Smooth muscle cell (in vitro differentiated cells): ENCODE results near the gene MRPL33. TPM values are rescaled to one million over a fixed set of nuclear protein-coding genes. Genes with fewer than 3 reads are reported as not detected.

Experiments
- DNase-seq: peaks from one replicate; lab custom pipeline; 2025; ENCODE audit not compliant: unreplicated experiment; lab: John Stamatoyannopoulos, UW
- H2AFZ ChIP-seq: fragments of 200-600 bp; sonication (generic); 2 replicates; pipeline ENCODE4 v1.6.0; 2016; ENCODE audit warnings: antibody characterized with exemption, low read depth, mild to moderate bottlenecking
- H3F3A ChIP-seq: fragments of 200-600 bp; sonication (generic); 2 replicates; pipeline ENCODE4 v1.6.0; 2017; ENCODE audit warnings: antibody characterized with exemption, low read depth
- H3K27ac ChIP-seq: fragments of 200-600 bp; sonication (generic); 2 replicates; pipeline ENCODE4 v1.5.1; 2016; ENCODE audit warnings: low read depth, mild to moderate bottlenecking
- H3K27me3 ChIP-seq: fragments of 200-600 bp; sonication (generic); 2 replicates; pipeline ENCODE4 v1.6.1; 2016; ENCODE audit warnings: low read depth, mild to moderate bottlenecking
- H3K36me3 ChIP-seq: fragments of 200-600 bp; sonication (generic); 2 replicates; pipeline ENCODE4 v1.5.1; 2016; ENCODE audit warnings: low read depth
- H3K4me1 ChIP-seq: fragments of 200-600 bp; sonication (generic); 2 replicates; pipeline ENCODE4 v1.5.1; 2016; ENCODE audit warnings: low read depth
- H3K4me2 ChIP-seq: fragments of 200-600 bp; sonication (generic); 2 replicates; pipeline ENCODE4 v1.6.0; 2016; ENCODE audit warnings: mild to moderate bottlenecking
- H3K4me3 ChIP-seq: fragments of 200-600 bp; sonication (generic); 2 replicates; pipeline ENCODE4 v1.5.1; 2016; ENCODE audit warnings: mild to moderate bottlenecking
- H3K79me2 ChIP-seq: fragments of 200-600 bp; sonication (generic); 2 replicates; pipeline ENCODE4 v1.6.0; 2016; ENCODE audit warnings: low read depth, mild to moderate bottlenecking
- H3K9ac ChIP-seq: fragments of 200-600 bp; sonication (generic); 2 replicates; pipeline ENCODE4 v1.6.0; 2016; ENCODE audit warnings: low read depth
- H3K9me3 ChIP-seq: fragments of 200-600 bp; sonication (generic); replicated peaks from 2 replicates; pipeline ENCODE4 v1.5.1; 2016; ENCODE audit warnings: low read depth
- H4K20me1 ChIP-seq: fragments of 200-600 bp; sonication (generic); 2 replicates; pipeline ENCODE4 v1.6.0; 2016; ENCODE audit warnings: low read depth
- CTCF ChIP-seq: fragments of 200-600 bp; sonication (generic); IDR thresholded peaks from 2 replicates; pipeline ENCODE4 v1.5.1; 2017; ENCODE audit warnings: borderline replicate concordance, mild to moderate bottlenecking, antibody characterized with exemption; ENCODE audit not compliant: insufficient read depth, poor library complexity, severe bottlenecking
- WGBS: methylation state at CpG from one replicate; pipeline ENCODE4 v1.1.7; 2016; ENCODE audit warnings: low lambda C conversion rate; 5-methylcytosine and 5-hydroxymethylcytosine counted together
- polyA plus RNA-seq: library from polyadenylated mRNA; unstranded; fragments of >200 nt; fragmentation: Nextera tagmentation; extraction: Ambion mirVana; gene quantifications from 2 replicates; pipeline ENCODE4 v1.2.1, GENCODE V29; 2016
- total RNA-seq: library from RNA; depleted of rRNA; stranded (reverse); fragments of >200 nt; gene quantifications from 2 replicates; pipeline ENCODE4 v1.2.3, GENCODE V29; 2014

The MRPL33 gene
- total and polyA plus RNA-seq, 2 experiments from 2014 or later, result 94.5 to 193 TPM

- Histone ChIP-seq H3K9ac (no peak overlapping the region), H3K9me3 (no peaks in the 10 kb centered on the region), H2AFZ (no peak overlapping the region), H3K79me2 (no peaks in the 10 kb centered on the region), H3K27ac (no peak overlapping the region), H3K4me3 (no peak overlapping the region), H3F3A (peaks cover 10% of the 10 kb centered on the region), H3K27me3 (no peaks in the 10 kb centered on the region), H4K20me1 (no peaks in the 10 kb centered on the region), H3K4me1 (peaks cover 6% of the 10 kb centered on the region), H3K4me2 (no peak overlapping the region), H3K36me3 (no peaks in the 10 kb centered on the region)
- WGBS, result 90% methylated on average over 4 of the region's 4 CpGs
- no peak for DNase-seq
- no peak for TF ChIP-seq CTCF
Measured at GRCh38 chr2:27795868-27796277, 24.4 kb downstream of the MRPL33 start.

- 92% methylated on average over 11 of the region's 11 CpGs for WGBS
- peaks cover 10% of the 10 kb centered on the region for H3F3A ChIP-seq
- no peak overlapping the region for H3K9ac ChIP-seq
- TF ChIP-seq CTCF, result no peak
- no peaks in the 10 kb centered on the region for H3K36me3 ChIP-seq
- H3K79me2 ChIP-seq, result no peaks in the 10 kb centered on the region
- no peaks in the 10 kb centered on the region for H4K20me1 ChIP-seq
- H3K27me3 ChIP-seq, result no peaks in the 10 kb centered on the region
- H3K27ac ChIP-seq, result no peak overlapping the region
- peaks cover 6% of the 10 kb centered on the region for H3K4me1 ChIP-seq
- DNase-seq, result no peak
- H2AFZ ChIP-seq, result no peak overlapping the region
- H3K4me3 ChIP-seq, result no peak overlapping the region
- H3K4me2 ChIP-seq, result no peak overlapping the region
- no peaks in the 10 kb centered on the region for H3K9me3 ChIP-seq
Measured at GRCh38 chr2:27796791-27797765, 25.6 kb downstream of the MRPL33 start.

- Histone ChIP-seq H3K4me2 (no peak overlapping the region), H3K9ac (no peak overlapping the region), H3K9me3 (no peaks in the 10 kb centered on the region), H3K79me2 (no peaks in the 10 kb centered on the region), H3K4me1 (peaks cover 3% of the 10 kb centered on the region), H3K27ac (no peak overlapping the region), H3K27me3 (no peaks in the 10 kb centered on the region), H4K20me1 (no peaks in the 10 kb centered on the region), H3K36me3 (no peaks in the 10 kb centered on the region), H2AFZ (no peak overlapping the region), H3F3A (peaks cover 10% of the 10 kb centered on the region), H3K4me3 (no peak overlapping the region)
- 98% methylated on average over 4 of the region's 4 CpGs for WGBS
- DNase-seq, result no peak
- no peak for TF ChIP-seq CTCF
Measured at GRCh38 chr2:27797841-27798240, 26.3 kb downstream of the MRPL33 start.
